Spleen (tissue), 7 donors: ENCODE data around the gene SPATS2L.

Experiments used
- CTCF ChIP-seq, 11 experiments: fragments of 200-600 bp in 7 of 11; fragments of 450-650 bp in 4 of 11; sonication (generic) in 4 of 11; IDR thresholded peaks in 8 of 11; conservative IDR thresholded peaks in 3 of 11; 1 replicate in 7 of 11; 2 replicates in 4 of 11; pipeline versions ENCODE4 v1.4.0 to v1.8.0; 2016 to 2021; ENCODE audit warnings: antibody characterized with exemption in 11 of 11, inconsistent platforms in 4 of 11, mild to moderate bottlenecking in 1 of 11
- POLR2A ChIP-seq, 3 donors: fragments of 450-650 bp; IDR thresholded peaks; one replicate each; pipeline ENCODE4 v1.5.1; 2017; ENCODE audit warnings: antibody characterized with exemption in 3 of 3, mild to moderate bottlenecking in 1 of 3
- donor health status: DM: no; HTN: no; CAD: no; lungs with moderate emphysema.
- donor health status: DM: no; HTN: no; CAD: no.
- donor health status: DM: no; HTN: no; CAD: no.

GRCh38 chr2:200406379-200406778 lies 99.9 kb downstream of the SPATS2L start:
- TF ChIP-seq POLR2A (IDR thresholded peaks at IDR 0.05) (no peak), CTCF (IDR thresholded peaks at IDR 0.05 in 8 of 11, conservative IDR thresholded peaks at IDR 0.05 in 3 of 11) (no peak)
